Measurements from ENCODE around the gene WIPI1. TPM values are rescaled to one million over a fixed set of nuclear protein-coding genes. Genes with fewer than 3 reads are reported as not detected.

WIPI1 gene
- total and polyA plus RNA-seq, 9 of the 15 experiments (the other 6 are each of a cell fraction or from before 2014, with no cell fraction given): 3.7 to 23.5 (median 11.8) TPM

DNA sequence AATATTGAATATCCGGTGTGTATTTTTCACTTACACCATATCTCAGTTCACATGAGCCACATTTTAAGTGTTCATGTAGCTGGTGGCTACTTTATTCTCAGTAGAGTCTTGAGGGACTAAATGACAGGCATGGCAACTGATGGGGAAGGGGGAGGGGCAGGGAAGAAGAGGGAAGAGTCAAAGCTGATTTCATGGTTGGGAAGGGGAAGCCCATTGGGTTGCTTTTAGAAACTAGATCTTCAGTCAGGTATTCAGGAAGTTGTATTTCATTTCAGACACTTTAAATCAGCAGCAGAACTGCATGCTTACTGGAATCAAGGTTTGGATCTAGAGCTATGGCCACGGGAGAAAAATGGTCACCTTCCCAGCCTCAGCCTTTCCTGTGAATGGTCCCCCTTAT lies 2.9 kb upstream of the WIPI1 start (continued):
- TF ChIP-seq, protein P1, sequence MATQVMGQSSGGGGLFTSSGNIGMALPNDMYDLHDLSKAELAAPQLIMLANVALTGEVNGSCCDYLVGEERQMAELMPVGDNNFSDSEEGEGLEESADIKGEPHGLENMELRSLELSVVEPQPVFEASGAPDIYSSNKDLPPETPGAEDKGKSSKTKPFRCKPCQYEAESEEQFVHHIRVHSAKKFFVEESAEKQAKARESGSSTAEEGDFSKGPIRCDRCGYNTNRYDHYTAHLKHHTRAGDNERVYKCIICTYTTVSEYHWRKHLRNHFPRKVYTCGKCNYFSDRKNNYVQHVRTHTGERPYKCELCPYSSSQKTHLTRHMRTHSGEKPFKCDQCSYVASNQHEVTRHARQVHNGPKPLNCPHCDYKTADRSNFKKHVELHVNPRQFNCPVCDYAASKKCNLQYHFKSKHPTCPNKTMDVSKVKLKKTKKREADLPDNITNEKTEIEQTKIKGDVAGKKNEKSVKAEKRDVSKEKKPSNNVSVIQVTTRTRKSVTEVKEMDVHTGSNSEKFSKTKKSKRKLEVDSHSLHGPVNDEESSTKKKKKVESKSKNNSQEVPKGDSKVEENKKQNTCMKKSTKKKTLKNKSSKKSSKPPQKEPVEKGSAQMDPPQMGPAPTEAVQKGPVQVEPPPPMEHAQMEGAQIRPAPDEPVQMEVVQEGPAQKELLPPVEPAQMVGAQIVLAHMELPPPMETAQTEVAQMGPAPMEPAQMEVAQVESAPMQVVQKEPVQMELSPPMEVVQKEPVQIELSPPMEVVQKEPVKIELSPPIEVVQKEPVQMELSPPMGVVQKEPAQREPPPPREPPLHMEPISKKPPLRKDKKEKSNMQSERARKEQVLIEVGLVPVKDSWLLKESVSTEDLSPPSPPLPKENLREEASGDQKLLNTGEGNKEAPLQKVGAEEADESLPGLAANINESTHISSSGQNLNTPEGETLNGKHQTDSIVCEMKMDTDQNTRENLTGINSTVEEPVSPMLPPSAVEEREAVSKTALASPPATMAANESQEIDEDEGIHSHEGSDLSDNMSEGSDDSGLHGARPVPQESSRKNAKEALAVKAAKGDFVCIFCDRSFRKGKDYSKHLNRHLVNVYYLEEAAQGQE (IDR thresholded peaks at IDR 0.05; ENCODE audit: borderline replicate concordance): no peak
- TF ChIP-seq, protein P1 (CRISPR knock-in tag; IDR thresholded peaks at IDR 0.05; ENCODE audit: low read depth): no peak
- TF ChIP-seq ZNF76 (CRISPR knock-in tag; IDR thresholded peaks at IDR 0.05; ENCODE audit: borderline replicate concordance): no peak
- no peak for TF ChIP-seq DPF2 (IDR thresholded peaks at IDR 0.05)
- TF ChIP-seq, protein P2, sequence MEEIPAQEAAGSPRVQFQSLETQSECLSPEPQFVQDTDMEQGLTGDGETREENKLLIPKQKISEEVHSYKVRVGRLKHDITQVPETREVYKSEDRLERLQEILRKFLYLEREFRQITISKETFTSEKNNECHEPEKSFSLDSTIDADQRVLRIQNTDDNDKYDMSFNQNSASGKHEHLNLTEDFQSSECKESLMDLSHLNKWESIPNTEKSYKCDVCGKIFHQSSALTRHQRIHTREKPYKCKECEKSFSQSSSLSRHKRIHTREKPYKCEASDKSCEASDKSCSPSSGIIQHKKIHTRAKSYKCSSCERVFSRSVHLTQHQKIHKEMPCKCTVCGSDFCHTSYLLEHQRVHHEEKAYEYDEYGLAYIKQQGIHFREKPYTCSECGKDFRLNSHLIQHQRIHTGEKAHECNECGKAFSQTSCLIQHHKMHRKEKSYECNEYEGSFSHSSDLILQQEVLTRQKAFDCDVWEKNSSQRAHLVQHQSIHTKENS (CRISPR knock-in tag; IDR thresholded peaks at IDR 0.05): no peak
- TF ChIP-seq, protein P3, sequence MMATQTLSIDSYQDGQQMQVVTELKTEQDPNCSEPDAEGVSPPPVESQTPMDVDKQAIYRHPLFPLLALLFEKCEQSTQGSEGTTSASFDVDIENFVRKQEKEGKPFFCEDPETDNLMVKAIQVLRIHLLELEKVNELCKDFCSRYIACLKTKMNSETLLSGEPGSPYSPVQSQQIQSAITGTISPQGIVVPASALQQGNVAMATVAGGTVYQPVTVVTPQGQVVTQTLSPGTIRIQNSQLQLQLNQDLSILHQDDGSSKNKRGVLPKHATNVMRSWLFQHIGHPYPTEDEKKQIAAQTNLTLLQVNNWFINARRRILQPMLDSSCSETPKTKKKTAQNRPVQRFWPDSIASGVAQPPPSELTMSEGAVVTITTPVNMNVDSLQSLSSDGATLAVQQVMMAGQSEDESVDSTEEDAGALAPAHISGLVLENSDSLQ (IDR thresholded peaks at IDR 0.05): 0 out of 2 replicates have a peak, but pooled peaks have one; percentile 45
- 0 out of 2 replicates have a peak, but pooled peaks have one; percentile 35 for TF ChIP-seq ZNF589 (CRISPR knock-in tag; IDR thresholded peaks at IDR 0.05; ENCODE audit: low read depth)
- TF ChIP-seq HDAC6 (IDR thresholded peaks at IDR 0.05; ENCODE audit: low read depth, low read length): no peak
- no peak for TF ChIP-seq CBX1 (IDR thresholded peaks at IDR 0.05; ENCODE audit: low read depth)
- TF ChIP-seq, protein P4, sequence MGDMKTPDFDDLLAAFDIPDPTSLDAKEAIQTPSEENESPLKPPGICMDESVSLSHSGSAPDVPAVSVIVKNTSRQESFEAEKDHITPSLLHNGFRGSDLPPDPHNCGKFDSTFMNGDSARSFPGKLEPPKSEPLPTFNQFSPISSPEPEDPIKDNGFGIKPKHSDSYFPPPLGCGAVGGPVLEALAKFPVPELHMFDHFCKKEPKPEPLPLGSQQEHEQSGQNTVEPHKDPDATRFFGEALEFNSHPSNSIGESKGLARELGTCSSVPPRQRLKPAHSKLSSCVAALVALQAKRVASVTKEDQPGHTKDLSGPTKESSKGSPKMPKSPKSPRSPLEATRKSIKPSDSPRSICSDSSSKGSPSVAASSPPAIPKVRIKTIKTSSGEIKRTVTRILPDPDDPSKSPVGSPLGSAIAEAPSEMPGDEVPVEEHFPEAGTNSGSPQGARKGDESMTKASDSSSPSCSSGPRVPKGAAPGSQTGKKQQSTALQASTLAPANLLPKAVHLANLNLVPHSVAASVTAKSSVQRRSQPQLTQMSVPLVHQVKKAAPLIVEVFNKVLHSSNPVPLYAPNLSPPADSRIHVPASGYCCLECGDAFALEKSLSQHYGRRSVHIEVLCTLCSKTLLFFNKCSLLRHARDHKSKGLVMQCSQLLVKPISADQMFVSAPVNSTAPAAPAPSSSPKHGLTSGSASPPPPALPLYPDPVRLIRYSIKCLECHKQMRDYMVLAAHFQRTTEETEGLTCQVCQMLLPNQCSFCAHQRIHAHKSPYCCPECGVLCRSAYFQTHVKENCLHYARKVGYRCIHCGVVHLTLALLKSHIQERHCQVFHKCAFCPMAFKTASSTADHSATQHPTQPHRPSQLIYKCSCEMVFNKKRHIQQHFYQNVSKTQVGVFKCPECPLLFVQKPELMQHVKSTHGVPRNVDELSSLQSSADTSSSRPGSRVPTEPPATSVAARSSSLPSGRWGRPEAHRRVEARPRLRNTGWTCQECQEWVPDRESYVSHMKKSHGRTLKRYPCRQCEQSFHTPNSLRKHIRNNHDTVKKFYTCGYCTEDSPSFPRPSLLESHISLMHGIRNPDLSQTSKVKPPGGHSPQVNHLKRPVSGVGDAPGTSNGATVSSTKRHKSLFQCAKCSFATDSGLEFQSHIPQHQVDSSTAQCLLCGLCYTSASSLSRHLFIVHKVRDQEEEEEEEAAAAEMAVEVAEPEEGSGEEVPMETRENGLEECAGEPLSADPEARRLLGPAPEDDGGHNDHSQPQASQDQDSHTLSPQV (IDR thresholded peaks at IDR 0.05): 0 out of 2 replicates have a peak, but pooled peaks have one; percentile 15
- peak; percentile 5; the same call in 1 of the 2 replicates for TF ChIP-seq ZNF239 (CRISPR knock-in tag; IDR thresholded peaks at IDR 0.05)
- TF ChIP-seq CREBBP (IDR thresholded peaks at IDR 0.05; ENCODE audit: low read depth, low read length): no peak
- no peak for TF ChIP-seq ZNF561 (CRISPR knock-in tag; conservative IDR thresholded peaks at IDR 0.05)
- no peak for TF ChIP-seq BHLHE40 (IDR thresholded peaks at IDR 0.05; ENCODE audit: low read length)

Measured in K562 (cell line).